HT1080 (cell line): Measurements from ENCODE around the gene RALGAPB. TPM values are rescaled to one million over a fixed set of nuclear protein-coding genes. Genes with fewer than 3 reads are reported as not detected.

ENCODE experiments used
- DNase-seq: peaks from one replicate; pipeline ENCODE4 v3.0.0-alpha.2; 2015; ENCODE audit warnings: low read depth
- small RNA-seq: library from RNA; depleted of rRNA; stranded (forward); fragments of <200 nt; gene quantifications from one replicate; pipeline ENCODE3, GENCODE V24; 2014
- total RNA-seq: library from RNA; depleted of rRNA; stranded (reverse); fragments of >200 nt; shearing (Covaris generic); gene quantifications from 2 replicates; pipeline ENCODE4 v1.2.3, GENCODE V29; 2014; rRNA removed

RALGAPB gene
- total RNA-seq, 1 experiment from 2014 or later = 15.5 TPM

DNA sequence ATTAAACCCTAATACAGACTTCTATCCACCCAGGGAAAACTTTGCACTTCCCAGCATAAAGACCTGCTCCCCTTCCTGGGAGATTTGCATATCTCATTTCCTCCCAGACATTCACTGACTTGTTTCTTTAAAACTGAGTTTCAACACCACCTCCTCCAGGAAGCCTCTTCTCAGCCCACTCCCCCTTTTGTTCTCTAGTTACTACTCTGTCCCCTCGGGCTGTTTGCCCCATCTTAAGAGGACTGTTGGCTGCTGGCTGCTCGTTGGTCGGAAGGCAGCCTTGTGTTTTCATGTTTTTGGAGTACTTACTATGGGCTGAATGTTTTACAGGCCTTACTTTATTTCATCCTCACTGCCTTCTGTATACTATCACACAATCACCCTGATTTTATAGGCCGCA, 135.5 kb downstream of the RALGAPB start:
- DNase-seq = no peak

DNA sequence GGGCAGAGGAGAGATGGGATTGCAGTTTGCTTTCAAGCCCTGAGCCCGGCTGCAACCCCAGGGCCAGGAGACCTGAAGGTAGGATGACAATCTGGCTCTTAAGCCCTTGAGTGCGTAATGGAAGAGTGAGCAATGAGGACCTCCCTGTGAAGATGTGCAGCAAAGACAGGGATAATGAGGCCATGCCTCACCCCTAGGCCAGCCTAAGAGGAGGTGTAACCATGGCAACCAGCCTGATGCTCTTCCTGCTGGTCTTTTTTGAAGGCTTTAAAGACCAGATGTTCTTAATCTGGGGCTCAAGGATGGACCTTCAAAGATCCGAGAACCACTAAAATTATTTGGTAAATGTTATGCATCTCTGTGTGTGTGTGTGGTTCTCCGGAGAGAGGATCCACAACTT, 137.2 kb downstream of the RALGAPB start:
- no peak for DNase-seq

DNA sequence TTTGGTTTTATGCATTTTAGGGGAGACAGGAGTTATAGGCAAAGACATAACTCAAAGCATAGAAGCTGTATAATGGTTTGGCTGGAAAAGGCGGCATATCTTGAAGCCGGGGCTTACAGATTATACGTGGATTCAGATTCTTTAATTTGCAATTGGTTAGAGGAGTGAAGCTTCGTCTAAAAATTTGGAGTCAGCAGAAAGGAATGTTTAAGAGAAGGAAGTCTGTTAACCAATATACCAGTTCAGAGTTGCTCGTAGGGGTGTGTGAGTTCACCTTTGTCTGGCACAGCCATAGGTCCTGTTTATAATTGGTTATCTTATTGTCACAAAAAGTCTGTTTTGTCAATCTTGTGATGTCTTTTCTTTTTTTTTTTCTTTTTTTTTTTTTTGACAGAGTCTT, 137.9 kb downstream of the RALGAPB start:
- DNase-seq = peak; percentile 60

DNA sequence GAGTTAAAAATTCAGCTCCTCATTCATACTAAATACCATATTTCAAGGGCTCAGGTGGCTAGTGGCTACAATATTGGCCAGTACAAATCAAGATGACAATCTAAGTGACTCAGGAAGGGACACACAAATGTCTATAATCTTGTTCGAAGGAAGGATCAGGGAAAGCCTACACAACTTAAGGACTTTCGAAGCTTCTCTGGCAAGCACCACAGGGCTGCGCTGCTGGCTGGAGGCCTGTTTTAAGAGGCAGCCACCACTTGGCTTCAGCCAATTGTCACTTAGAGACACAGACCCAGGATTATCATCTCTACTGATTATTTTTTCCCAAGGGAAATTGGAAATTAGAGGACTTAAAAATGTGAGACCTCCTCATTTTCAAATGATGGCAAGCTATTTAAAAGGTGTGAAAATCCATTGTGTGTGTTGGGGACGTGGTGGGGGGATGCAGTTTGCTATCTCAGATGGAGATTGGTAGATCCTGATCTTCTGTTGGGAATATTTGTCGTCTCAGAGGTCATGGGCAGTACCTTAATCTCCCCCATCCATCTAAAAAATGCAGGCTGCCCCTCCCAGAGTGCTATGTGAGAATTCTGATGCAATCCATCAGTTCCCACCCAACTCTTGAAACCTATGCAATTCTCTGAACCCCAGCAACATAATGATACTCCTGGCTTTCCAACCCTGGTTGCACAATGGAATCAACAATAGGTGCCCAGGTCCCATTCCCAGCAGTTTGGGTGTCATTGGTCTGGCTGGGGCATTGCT, 140.3 kb downstream of the RALGAPB start:
- DNase-seq = no peak

DNA sequence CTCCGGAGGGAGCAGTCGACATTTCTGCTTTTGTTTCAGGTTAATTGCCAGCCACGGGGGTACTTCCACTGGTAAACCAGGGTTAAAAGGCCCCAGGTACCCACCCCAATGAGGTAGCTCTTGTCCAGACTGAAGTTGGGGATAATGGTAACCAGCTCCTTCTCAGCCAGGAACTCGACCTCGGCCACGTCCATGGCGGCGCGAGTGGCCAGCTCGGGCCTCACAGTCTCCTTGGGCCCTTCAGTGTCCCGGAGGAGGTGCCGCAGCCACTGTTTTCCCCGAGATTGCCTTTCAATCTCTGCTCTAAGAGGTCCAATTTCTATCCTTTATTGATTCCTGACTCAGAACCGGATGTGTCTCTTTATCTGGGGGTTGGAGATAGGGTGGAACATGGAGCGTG, 142.6 kb downstream of the RALGAPB start:
- DNase-seq = no peak

DNA sequence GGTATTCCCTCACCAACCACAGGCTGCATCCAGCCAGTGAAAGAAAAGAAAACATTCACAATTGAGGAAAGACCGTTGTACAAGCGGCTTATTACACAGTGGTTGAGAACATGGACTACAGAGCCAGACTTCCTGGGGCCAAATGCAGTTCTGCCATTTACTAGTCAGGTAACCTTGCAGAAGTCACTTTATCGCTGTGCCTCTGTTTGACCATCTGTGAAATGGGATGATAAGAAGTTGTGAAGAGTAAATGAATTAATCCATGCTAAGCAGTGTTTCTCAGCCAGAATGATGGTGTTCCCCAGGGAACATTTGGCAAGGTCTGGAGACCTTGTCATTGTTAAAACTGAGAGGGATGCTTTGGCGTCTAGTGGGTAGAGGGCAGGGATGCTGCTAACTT, 143.8 kb downstream of the RALGAPB start:
- DNase-seq = no peak

DNA sequence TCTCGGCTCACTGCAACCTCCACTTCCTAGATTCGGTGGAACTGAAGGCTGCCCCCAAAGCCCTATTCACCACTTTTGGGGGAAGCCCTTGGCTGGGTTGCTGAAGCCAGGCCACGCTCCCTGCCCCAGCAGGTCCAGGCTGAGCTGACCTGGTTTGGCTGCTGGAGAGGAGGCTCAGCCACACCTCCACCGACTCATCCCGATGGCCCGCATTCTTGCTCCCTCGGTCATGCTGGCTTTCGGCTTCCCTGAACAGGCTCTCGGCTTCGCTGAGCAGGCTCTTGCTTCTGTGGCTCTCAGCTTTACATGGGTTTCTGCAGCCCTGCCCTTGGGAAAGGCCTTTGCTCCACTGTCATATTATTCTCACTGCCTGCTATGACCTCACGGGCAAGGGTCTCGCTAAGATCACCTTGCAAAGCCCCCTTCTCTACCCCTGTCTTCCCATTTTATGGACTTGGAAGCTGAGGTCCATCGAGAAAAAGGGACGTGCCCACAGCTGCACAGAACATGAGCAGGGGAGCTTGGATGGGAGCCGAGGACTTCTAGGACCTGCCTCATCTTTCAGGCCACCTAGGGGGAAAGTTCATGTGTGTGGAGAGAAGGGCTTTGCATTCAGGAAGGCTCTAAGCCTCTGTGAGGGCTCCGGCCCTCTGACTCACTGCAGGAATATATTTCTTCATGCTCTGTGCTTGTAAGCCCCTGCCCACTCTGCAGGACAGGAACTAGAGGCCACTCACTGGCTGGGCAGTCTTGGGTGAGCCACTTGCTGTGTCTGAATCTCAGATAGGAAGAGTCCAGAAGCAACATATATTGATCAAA, 144.6 kb downstream of the RALGAPB start:
- peak; percentile 63 for DNase-seq

DNA sequence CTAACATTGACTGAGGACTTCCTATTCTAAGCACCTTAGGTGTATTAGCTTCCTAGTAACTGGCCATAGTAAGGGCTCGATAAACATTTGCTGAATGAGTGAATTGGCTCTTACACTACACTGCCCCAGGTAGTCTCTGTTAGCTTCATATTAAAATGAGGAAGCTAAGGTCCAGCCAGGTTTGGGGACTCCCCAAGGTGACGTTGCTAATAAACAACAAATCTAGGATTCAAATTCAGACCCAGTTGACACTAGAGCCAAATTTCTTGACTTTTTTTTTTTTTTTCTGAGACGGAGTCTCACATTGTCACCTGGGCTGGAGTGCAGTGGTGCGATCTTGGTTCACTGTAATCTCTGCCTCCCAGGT, 145.2 kb downstream of the RALGAPB start:
- no peak for DNase-seq

DNA sequence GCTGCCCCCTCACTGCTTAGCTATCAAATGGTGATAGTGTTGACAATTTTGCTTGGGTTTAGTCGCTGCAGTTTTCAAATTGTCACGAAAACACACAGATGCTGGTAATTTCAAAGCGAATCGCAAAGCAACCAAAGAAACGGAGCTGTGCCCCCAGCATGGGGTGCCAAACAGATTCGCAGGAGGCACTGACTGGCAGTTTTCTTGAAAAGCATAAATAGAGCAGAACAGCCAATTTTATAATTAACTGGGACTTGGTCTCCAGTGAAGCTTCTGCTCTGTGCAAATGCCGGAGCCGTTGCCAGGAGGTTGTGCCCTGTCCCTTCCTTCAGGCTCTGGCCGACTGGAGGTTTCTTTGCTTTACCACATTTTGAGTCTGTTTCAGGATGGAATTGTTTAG, 147.8 kb downstream of the RALGAPB start:
- DNase-seq = no peak

DNA sequence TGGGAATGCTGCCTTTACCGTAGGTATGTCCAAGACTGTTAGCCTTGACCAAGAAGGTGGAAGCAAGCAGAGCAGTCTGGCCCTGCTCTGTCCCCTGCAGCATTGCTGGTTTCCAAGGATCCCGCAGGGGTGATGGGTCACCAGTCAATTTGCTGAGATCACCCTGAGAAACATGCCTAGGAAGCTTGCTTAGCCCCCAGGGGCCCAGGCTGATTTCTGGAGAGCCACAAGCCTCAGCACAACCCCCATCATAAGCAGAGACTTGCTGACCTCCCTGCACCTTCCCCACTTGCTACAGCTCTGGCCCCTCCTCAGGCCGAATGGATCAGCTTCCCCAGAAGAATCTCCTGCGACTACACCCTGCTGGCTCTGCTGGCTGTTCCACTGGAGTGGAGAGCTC, 150.4 kb downstream of the RALGAPB start:
- DNase-seq = no peak

DNA sequence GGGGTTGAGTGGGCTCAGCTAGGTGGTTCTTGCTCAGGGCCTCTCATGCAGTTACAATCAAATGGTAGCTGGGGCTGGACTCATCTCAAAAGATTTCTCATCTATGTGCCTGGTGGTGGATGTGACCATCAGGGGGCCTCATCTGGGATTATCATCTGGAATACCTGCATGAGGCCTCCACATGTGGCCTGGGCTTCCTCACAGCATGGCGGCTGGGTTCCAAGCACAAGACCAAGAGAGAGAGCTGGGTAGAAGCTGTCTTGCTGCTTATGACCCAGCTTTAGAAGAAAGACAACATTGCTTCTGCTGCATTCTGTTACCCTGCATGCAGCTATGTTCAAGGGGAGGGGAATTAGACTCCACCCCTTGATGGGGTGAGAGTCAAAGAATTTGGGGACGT, 151.4 kb downstream of the RALGAPB start:
- DNase-seq = no peak

DNA sequence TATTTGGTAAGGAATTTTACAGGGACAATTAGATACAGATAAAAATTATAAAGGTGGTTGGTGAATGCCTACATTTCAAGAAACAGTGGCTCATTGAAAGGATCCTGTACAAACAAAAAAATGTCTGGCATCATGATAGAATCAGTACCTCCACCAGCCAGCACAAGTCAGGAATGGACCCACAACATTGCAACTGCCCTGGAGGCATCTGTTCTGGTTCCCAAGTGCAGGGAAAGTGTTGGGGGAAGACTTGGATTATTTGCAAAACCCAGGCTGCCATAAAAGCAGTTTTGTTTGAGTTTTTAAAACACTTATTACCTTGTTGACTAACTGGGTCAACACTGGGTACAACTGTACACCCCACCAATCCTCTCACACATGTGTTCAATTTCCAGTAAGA, 153.3 kb downstream of the RALGAPB start:
- no peak for DNase-seq

DNA sequence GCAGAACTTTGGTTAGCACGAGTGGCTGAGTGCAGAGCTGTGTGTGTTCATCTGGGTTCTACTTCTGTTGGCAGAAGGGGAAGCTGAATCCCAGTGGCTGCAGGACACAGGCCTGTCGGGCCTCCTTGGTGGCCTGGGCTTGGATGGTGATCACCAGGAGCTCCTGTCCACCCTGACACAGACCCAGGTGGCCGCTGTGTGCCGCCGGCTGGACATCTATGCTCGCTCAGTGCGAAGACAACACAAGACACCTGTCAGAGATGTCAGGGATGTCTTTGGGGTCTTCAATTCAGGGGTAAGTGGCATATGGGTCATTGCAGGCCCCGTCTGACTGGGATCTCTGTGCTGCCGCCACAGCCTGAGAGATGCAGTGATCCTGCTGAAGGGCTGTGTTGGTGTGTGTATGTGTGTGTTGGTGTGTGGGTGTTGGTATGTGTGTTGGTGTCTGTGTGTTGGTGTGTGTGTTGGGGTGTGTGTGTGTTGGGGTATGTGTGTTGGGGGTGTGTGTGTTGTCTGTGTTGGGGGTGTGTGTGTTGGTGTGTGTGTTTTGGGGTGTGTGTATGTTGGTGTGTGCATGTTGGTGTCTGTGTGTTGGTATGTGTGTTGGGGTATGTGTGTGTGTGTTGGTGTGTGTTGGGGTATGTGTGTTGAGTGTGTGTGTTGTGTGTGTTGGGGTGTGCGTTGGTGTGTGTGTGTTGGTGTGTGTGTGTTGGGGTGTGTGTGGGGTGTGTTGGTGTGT, 154.4 kb downstream of the RALGAPB start:
- no peak for DNase-seq

Small RNA genes within 50 kb of the gene (small RNA-seq; reads per million reads assigned to genes)
- gene MIR548O2 (not detected), gene RF00056 (not detected), gene SNORA60 (5.6 reads per million, percentile 89 among the genes with 10 or more reads in this experiment), gene SNORA71A (50.0 reads per million, percentile 94 among the genes with 10 or more reads in this experiment), gene SNORA71B (25.5 reads per million, percentile 93 among the genes with 10 or more reads in this experiment), gene SNORA71C (5.0 reads per million, percentile 89 among the genes with 10 or more reads in this experiment), gene SNORA71D (414 reads per million, percentile 98 among the genes with 10 or more reads in this experiment), gene SNORA71E (not detected)

Other genes with a start within 250 kb of the RALGAPB start
- gene KIAA1755, start 212.1 kb upstream of the RALGAPB start, total RNA-seq = 0.14 TPM in 1 of 2 replicates, not detected in the other
- gene BPI, start 168.7 kb upstream of the RALGAPB start, total RNA-seq = not detected in 2 replicates
- not detected in 2 replicates for gene LBP, start 126.4 kb upstream of the RALGAPB start, total RNA-seq
- gene SNHG17, start 37.5 kb upstream of the RALGAPB start, total RNA-seq = 25.2 and 38.1 TPM in 2 replicates
- not detected in 2 replicates for gene ADIG, start 108.4 kb downstream of the RALGAPB start, total RNA-seq
- 0.03 TPM in 1 of 2 replicates, not detected in the other for gene ARHGAP40, start 129.0 kb downstream of the RALGAPB start, total RNA-seq